ENCODE results near the gene STON2. TPM values are rescaled to one million over a fixed set of nuclear protein-coding genes. Genes with fewer than 3 reads are reported as not detected.

STON2 gene
- total and polyA plus RNA-seq, 2 of the 13 experiments (the other 11 are each of a cell fraction or from before 2014, with no cell fraction given) = 2.1 to 11.0 TPM

DNA sequence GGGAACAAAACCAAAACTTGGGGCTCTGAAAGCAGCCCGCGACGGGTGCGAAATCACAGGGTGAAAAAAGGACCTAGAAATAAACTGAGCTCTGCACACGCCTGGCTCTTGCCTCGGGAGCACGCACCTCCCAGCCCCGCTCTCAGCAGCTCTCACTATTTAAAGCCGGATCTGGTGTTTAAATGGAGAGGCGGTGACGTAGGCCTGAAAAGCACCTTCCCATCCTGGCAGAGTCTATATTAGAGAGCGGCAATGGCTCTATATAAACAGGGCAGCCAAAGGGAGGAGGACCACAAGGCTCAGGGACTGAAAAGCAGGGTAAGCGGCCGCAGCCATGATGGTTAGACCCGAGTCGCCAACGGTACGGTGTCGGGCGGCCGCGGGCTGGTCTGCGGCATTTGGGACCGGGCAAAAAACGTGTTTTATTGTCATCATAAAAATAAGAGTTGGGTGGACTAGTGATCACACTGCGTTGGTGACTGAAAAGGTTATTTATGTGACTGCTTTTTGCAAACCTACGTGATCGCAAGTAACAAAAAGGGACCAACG lies 180.8 kb downstream of the STON2 start (continued):
- TF ChIP-seq ZNF253 (CRISPR knock-in tag; IDR thresholded peaks at IDR 0.05; ENCODE audit: borderline replicate concordance) (no peak), ZNF75D (CRISPR knock-in tag; IDR thresholded peaks at IDR 0.05; ENCODE audit: borderline replicate concordance) (no peak), ZFP90 (CRISPR knock-in tag; IDR thresholded peaks at IDR 0.05; ENCODE audit: borderline replicate concordance) (no peak), AKAP8 (CRISPR knock-in tag; IDR thresholded peaks at IDR 0.05) (peak; percentile 97), HDAC2 (CRISPR knock-in tag; IDR thresholded peaks at IDR 0.05) (peak; percentile 40; the same call in 1 of the 2 replicates), SMAD1 (CRISPR knock-in tag; IDR thresholded peaks at IDR 0.05; ENCODE audit: borderline replicate concordance, low read depth) (no peak), ZSCAN12 (CRISPR knock-in tag; IDR thresholded peaks at IDR 0.05) (no peak), HNF4A (CRISPR knock-in tag; IDR thresholded peaks at IDR 0.05) (no peak)
- TF ChIP-seq, protein P1, sequence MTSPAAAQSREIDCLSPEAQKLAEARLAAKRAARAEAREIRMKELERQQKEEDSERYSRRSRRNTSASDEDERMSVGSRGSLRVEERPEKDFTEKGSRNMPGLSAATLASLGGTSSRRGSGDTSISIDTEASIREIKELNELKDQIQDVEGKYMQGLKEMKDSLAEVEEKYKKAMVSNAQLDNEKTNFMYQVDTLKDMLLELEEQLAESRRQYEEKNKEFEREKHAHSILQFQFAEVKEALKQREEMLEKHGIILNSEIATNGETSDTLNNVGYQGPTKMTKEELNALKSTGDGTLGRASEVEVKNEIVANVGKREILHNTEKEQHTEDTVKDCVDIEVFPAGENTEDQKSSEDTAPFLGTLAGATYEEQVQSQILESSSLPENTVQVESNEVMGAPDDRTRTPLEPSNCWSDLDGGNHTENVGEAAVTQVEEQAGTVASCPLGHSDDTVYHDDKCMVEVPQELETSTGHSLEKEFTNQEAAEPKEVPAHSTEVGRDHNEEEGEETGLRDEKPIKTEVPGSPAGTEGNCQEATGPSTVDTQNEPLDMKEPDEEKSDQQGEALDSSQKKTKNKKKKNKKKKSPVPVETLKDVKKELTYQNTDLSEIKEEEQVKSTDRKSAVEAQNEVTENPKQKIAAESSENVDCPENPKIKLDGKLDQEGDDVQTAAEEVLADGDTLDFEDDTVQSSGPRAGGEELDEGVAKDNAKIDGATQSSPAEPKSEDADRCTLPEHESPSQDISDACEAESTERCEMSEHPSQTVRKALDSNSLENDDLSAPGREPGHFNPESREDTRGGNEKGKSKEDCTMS (CRISPR knock-in tag; conservative IDR thresholded peaks at IDR 0.05) = no peak
- TF ChIP-seq, protein P2, sequence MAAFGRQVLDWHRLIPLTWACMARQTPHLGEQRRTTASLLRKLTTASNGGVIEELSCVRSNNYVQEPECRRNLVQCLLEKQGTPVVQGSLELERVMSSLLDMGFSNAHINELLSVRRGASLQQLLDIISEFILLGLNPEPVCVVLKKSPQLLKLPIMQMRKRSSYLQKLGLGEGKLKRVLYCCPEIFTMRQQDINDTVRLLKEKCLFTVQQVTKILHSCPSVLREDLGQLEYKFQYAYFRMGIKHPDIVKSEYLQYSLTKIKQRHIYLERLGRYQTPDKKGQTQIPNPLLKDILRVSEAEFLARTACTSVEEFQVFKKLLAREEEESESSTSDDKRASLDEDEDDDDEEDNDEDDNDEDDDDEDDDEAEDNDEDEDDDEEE (CRISPR knock-in tag; IDR thresholded peaks at IDR 0.05) = peak; percentile 67; the same call in 1 of the 2 replicates
- TF ChIP-seq, protein P3, sequence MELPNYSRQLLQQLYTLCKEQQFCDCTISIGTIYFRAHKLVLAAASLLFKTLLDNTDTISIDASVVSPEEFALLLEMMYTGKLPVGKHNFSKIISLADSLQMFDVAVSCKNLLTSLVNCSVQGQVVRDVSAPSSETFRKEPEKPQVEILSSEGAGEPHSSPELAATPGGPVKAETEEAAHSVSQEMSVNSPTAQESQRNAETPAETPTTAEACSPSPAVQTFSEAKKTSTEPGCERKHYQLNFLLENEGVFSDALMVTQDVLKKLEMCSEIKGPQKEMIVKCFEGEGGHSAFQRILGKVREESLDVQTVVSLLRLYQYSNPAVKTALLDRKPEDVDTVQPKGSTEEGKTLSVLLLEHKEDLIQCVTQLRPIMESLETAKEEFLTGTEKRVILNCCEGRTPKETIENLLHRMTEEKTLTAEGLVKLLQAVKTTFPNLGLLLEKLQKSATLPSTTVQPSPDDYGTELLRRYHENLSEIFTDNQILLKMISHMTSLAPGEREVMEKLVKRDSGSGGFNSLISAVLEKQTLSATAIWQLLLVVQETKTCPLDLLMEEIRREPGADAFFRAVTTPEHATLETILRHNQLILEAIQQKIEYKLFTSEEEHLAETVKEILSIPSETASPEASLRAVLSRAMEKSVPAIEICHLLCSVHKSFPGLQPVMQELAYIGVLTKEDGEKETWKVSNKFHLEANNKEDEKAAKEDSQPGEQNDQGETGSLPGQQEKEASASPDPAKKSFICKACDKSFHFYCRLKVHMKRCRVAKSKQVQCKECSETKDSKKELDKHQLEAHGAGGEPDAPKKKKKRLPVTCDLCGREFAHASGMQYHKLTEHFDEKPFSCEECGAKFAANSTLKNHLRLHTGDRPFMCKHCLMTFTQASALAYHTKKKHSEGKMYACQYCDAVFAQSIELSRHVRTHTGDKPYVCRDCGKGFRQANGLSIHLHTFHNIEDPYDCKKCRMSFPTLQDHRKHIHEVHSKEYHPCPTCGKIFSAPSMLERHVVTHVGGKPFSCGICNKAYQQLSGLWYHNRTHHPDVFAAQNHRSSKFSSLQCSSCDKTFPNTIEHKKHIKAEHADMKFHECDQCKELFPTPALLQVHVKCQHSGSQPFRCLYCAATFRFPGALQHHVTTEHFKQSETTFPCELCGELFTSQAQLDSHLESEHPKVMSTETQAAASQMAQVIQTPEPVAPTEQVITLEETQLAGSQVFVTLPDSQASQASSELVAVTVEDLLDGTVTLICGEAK (IDR thresholded peaks at IDR 0.05) = no peak
- TF ChIP-seq, protein P3 (CRISPR knock-in tag; IDR thresholded peaks at IDR 0.05) = peak; percentile 52; the same call in 1 of the 2 replicates
